ENCODE results near the gene ATP6V1A. TPM values are rescaled to one million over a fixed set of nuclear protein-coding genes. Genes with fewer than 3 reads are reported as not detected.

The ATP6V1A gene
- total RNA-seq, 1 experiment from 2014 or later = 73.4 TPM

DNA sequence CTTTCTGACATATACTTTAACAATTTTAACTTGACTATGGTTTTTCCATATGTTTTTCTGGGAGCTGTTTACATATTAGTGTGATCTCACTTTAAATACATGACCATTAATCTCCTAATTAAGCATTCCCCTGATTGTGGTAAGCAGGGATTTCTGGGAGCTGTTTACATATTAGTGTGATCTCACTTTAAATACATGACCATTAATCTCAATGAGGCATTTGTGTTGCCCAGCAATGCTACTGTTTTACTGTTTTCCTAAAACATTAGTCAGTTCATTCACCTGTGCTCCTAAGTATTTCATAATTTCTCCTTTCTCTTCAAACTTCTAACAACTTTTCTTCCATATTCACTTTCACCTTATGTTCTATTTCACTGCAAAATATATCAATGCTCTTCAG lies 88.1 kb downstream of the ATP6V1A start:
- Histone ChIP-seq H3K79me1 (ENCODE audit: insufficient read depth, low read depth, low read length, poor library complexity, severe bottlenecking) (no peaks in the 10 kb centered on the region), H4K91ac (ENCODE audit: insufficient read length, low read depth, low read length) (no peak overlapping the region), H3K4me1 (ENCODE audit: insufficient read depth, low read length) (peaks cover 7% of the 10 kb centered on the region; the same call in 1 of the 2 replicates), H2AK5ac (ENCODE audit: insufficient read length, low read length) (no peak overlapping the region), H3K4ac (ENCODE audit: low read depth, low read length) (no peak overlapping the region), H4K8ac (replicated peaks; ENCODE audit: insufficient read length, low read depth, low read length) (no peak overlapping the region), H3K4me2 (ENCODE audit: insufficient read depth, insufficient read length, low read length) (no peak overlapping the region), H2AFZ (ENCODE audit: low read length) (no peak overlapping the region), H3K23me2 (ENCODE audit: insufficient read length, low read depth, low read length, poor library complexity, severe bottlenecking) (peaks cover 4% of the 10 kb centered on the region), H3K18ac (ENCODE audit: insufficient read length, low read depth, low read length) (no peak overlapping the region), H3K14ac (ENCODE audit: insufficient read depth, low read length) (no peak overlapping the region), H3K27me3 (ENCODE audit: insufficient read depth, low read length) (no peaks in the 10 kb centered on the region), H3K79me2 (ENCODE audit: insufficient read depth, low read length) (no peaks in the 10 kb centered on the region), H2BK20ac (ENCODE audit: low read depth, low read length, poor library complexity, severe bottlenecking) (no peak overlapping the region), H4K20me1 (ENCODE audit: control insufficient read depth, insufficient read depth, insufficient read length) (no peaks in the 10 kb centered on the region), H2BK15ac (ENCODE audit: low read depth, low read length) (no peak overlapping the region), H3K27ac (ENCODE audit: insufficient read length, low read depth, low read length) (no peak overlapping the region), H3K23ac (ENCODE audit: insufficient read length, low read depth, low read length) (no peak overlapping the region), H3K9ac (ENCODE audit: extremely low read depth, insufficient read length, low read length) (no peak overlapping the region), H4K5ac (ENCODE audit: insufficient read length, low read depth, low read length) (no peak overlapping the region), H2BK5ac (ENCODE audit: insufficient read length, low read length) (no peak overlapping the region), H3K56ac (ENCODE audit: insufficient read length, low read depth, low read length) (no peak overlapping the region), H3T11ph (ENCODE audit: low read length) (no peak overlapping the region), H3K9me3 (ENCODE audit: control insufficient read depth, low read depth, low read length) (no peaks in the 10 kb centered on the region), H2BK120ac (ENCODE audit: low read depth, low read length, poor library complexity, severe bottlenecking) (no peak overlapping the region), H2BK12ac (ENCODE audit: insufficient read length, low read depth, low read length) (no peak overlapping the region)
- Mint-ChIP-seq H3K27me3 (ENCODE audit: low read depth) (peaks cover 8% of the 10 kb centered on the region), H3K9me3 (no peaks in the 10 kb centered on the region), H3K36me3 (ENCODE audit: insufficient read depth in 1 of 3, low read depth in 3 of 3) (no peaks in the 10 kb centered on the region), H3K27ac (no peak overlapping the region), H3K4me1 (peaks cover 25% of the 10 kb centered on the region in 2 experiments), H3K4me3 (no peak overlapping the region)
- DNase-seq = no peak
- TF ChIP-seq, protein P1, sequence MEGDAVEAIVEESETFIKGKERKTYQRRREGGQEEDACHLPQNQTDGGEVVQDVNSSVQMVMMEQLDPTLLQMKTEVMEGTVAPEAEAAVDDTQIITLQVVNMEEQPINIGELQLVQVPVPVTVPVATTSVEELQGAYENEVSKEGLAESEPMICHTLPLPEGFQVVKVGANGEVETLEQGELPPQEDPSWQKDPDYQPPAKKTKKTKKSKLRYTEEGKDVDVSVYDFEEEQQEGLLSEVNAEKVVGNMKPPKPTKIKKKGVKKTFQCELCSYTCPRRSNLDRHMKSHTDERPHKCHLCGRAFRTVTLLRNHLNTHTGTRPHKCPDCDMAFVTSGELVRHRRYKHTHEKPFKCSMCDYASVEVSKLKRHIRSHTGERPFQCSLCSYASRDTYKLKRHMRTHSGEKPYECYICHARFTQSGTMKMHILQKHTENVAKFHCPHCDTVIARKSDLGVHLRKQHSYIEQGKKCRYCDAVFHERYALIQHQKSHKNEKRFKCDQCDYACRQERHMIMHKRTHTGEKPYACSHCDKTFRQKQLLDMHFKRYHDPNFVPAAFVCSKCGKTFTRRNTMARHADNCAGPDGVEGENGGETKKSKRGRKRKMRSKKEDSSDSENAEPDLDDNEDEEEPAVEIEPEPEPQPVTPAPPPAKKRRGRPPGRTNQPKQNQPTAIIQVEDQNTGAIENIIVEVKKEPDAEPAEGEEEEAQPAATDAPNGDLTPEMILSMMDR (conservative IDR thresholded peaks at IDR 0.05) = no peak
